Fibroblast of lung (primary cell): ENCODE measurements around the gene FAM193A. TPM values are rescaled to one million over a fixed set of nuclear protein-coding genes. Genes with fewer than 3 reads are reported as not detected.

Source experiments
- DNase-seq, 2 donors: peaks; one replicate each; pipeline versions ENCODE4 v3.0.0 to v3.0.0-alpha.2; 2010; ENCODE audit warnings: low read depth in 2 of 2
- H2AFZ ChIP-seq: 2 replicates; pipeline ENCODE4 v1.5.1; 2012; ENCODE audit warnings: low read length, control low read depth, inconsistent platforms
- H3K27ac ChIP-seq: 2 replicates; pipeline ENCODE4 v1.5.1; 2011; ENCODE audit warnings: low read length, control low read depth; ENCODE audit not compliant: insufficient read depth
- H3K27me3 ChIP-seq: 2 replicates; pipeline ENCODE4 v1.5.1; 2011; ENCODE audit warnings: mild to moderate bottlenecking, low read length; ENCODE audit not compliant: control insufficient read depth, insufficient read depth
- H3K36me3 ChIP-seq: 2 replicates; pipeline ENCODE4 v1.5.1; 2011; ENCODE audit warnings: low read length; ENCODE audit not compliant: control insufficient read depth, insufficient read depth
- H3K4me1 ChIP-seq: 2 replicates; pipeline ENCODE4 v1.5.1; 2011; ENCODE audit warnings: low read length; ENCODE audit not compliant: control insufficient read depth, insufficient read depth; ENCODE audit errors: extremely low read depth
- H3K4me2 ChIP-seq: 2 replicates; pipeline ENCODE4 v1.5.1; 2011; ENCODE audit warnings: low read length, control low read depth; ENCODE audit not compliant: insufficient read depth; ENCODE audit errors: extremely low read depth
- H3K4me3 ChIP-seq, 4 experiments: fragments of 200-600 bp in 1 of 4; sonication (generic) in 1 of 4; replicated peaks in 1 of 4; 2 replicates each; pipeline ENCODE4 v1.5.1; 2011 to 2016; ENCODE audit warnings: low read length in 4 of 4, low read depth in 3 of 4, mild to moderate bottlenecking in 3 of 4, control low read depth in 2 of 4, inconsistent platforms in 1 of 4, mixed read lengths in 1 of 4; ENCODE audit not compliant: insufficient read depth in 1 of 4; ENCODE audit errors: control extremely low read depth in 1 of 4
- H3K79me2 ChIP-seq: 2 replicates; pipeline ENCODE4 v1.5.1; 2012; ENCODE audit warnings: mild to moderate bottlenecking, low read length, inconsistent platforms; ENCODE audit not compliant: control insufficient read depth, insufficient read depth
- H3K9ac ChIP-seq: 2 replicates; pipeline ENCODE4 v1.5.1; 2011; ENCODE audit warnings: mild to moderate bottlenecking, low read length, control low read depth; ENCODE audit not compliant: insufficient read depth
- H3K9me3 ChIP-seq: 2 replicates; pipeline ENCODE4 v1.5.1; 2012; ENCODE audit warnings: low read depth, low read length; ENCODE audit not compliant: control insufficient read depth, insufficient read depth
- H4K20me1 ChIP-seq: 2 replicates; pipeline ENCODE4 v1.5.1; 2011; ENCODE audit warnings: low read length; ENCODE audit not compliant: control insufficient read depth, insufficient read depth; ENCODE audit errors: extremely low read depth
- CTCF ChIP-seq, 2 donors: IDR thresholded peaks in 1 of 2; conservative IDR thresholded peaks in 1 of 2; 1 replicate in 1 of 2; 2 replicates in 1 of 2; pipeline ENCODE4 v1.5.1; 2011 to 2012; ENCODE audit warnings: low read length in 2 of 2, control low read depth in 1 of 2, inconsistent platforms in 1 of 2, low read depth in 1 of 2, mild to moderate bottlenecking in 1 of 2
- EZH2 ChIP-seq: IDR thresholded peaks from 2 replicates; pipeline ENCODE4 v1.5.1; 2012; ENCODE audit warnings: low read length, control low read depth, mild to moderate bottlenecking; ENCODE audit errors: missing control alignments
- polyA plus RNA-seq, 2 donors: library from polyadenylated mRNA; depleted of rRNA in 1 of 2; stranded (reverse) in 1 of 2; unstranded in 1 of 2; fragments of >200 nt; gene quantifications; 2 replicates each; pipeline ENCODE4 v1.2.1, GENCODE V29; 2011 to 2012; ENCODE audit warnings: missing spikeins in 1 of 2
- total RNA-seq: library from RNA; depleted of rRNA; stranded (reverse); fragments of >200 nt; gene quantifications from 2 replicates; pipeline ENCODE4 v1.2.1, GENCODE V29; 2014

FAM193A gene
- total and polyA plus RNA-seq, 2 donors (not counting 1 experiment from before 2014, with no cell fraction given) = 5.6 to 10.9 TPM

- peaks cover 15% of the 10 kb centered on the region for H3K36me3 ChIP-seq
- no peak overlapping the region for H3K4me3 ChIP-seq
- no peaks in the 10 kb centered on the region for H3K79me2 ChIP-seq
- peak in 1 of 2 donors; percentile 74 for DNase-seq
- H4K20me1 ChIP-seq = no peaks in the 10 kb centered on the region
- peaks cover 12% of the 10 kb centered on the region for H3K4me1 ChIP-seq
- no peak overlapping the region for H3K9ac ChIP-seq
- no peaks in the 10 kb centered on the region for H3K27me3 ChIP-seq
- TF ChIP-seq CTCF (conservative IDR thresholded peaks at IDR 0.05 in 1 of 2, IDR thresholded peaks at IDR 0.05 in 1 of 2; ENCODE audit: low read depth in 1 of 2, low read length in 2 of 2) = no peak
- TF ChIP-seq EZH2 = no peak
- no peak overlapping the region for H3K4me2 ChIP-seq
- peak overlapping the region; percentile 22 for H3K27ac ChIP-seq
- H3K9me3 ChIP-seq = no peaks in the 10 kb centered on the region
- no peak overlapping the region for H2AFZ ChIP-seq
Observed at GRCh38 chr4:2660596-2661211, 124.3 kb downstream of the FAM193A start.

GRCh38 chr4:2662598-2662997 lies 126.2 kb downstream of the FAM193A start:
- no peaks in the 10 kb centered on the region for H3K9me3 ChIP-seq
- H3K9ac ChIP-seq = no peak overlapping the region
- peak; percentile 82 to 87 for DNase-seq
- H3K27me3 ChIP-seq = no peaks in the 10 kb centered on the region
- H4K20me1 ChIP-seq = no peaks in the 10 kb centered on the region
- H3K27ac ChIP-seq = peak overlapping the region; percentile 37
- no peak overlapping the region for H3K4me2 ChIP-seq
- H3K4me1 ChIP-seq = peaks cover 15% of the 10 kb centered on the region
- H3K79me2 ChIP-seq = peaks cover 8% of the 10 kb centered on the region
- no peak overlapping the region for H3K4me3 ChIP-seq
- no peak overlapping the region for H2AFZ ChIP-seq
- H3K36me3 ChIP-seq = peaks cover 15% of the 10 kb centered on the region
- no peak for TF ChIP-seq EZH2
- TF ChIP-seq CTCF (conservative IDR thresholded peaks at IDR 0.05 in 1 of 2, IDR thresholded peaks at IDR 0.05 in 1 of 2; ENCODE audit: low read depth in 1 of 2, low read length in 2 of 2) = no peak

GRCh38 chr4:2663275-2663674 lies 126.8 kb downstream of the FAM193A start:
- Histone ChIP-seq H3K27ac (peak overlapping the region; percentile 37), H3K27me3 (no peaks in the 10 kb centered on the region), H3K36me3 (peaks cover 13% of the 10 kb centered on the region), H3K4me2 (no peak overlapping the region), H2AFZ (no peak overlapping the region), H4K20me1 (no peaks in the 10 kb centered on the region), H3K9ac (no peak overlapping the region), H3K79me2 (peaks cover 11% of the 10 kb centered on the region), H3K9me3 (no peaks in the 10 kb centered on the region), H3K4me1 (peaks cover 15% of the 10 kb centered on the region), H3K4me3 (no peak overlapping the region)
- peak in 1 of 2 donors; percentile 59 for DNase-seq
- TF ChIP-seq EZH2 = no peak
- no peak for TF ChIP-seq CTCF (conservative IDR thresholded peaks at IDR 0.05 in 1 of 2, IDR thresholded peaks at IDR 0.05 in 1 of 2; ENCODE audit: low read depth in 1 of 2, low read length in 2 of 2)
